Embryonic facial prominence (tissue), 1 donor: ENCODE data around the gene MUC21.
"Not testable (repeated sequence)": the region's sequence is repeated elsewhere in the genome, so short reads cannot be mapped to it uniquely, and the experiment has no call there.

ENCODE experiments used
- DNase-seq: peaks from one replicate; pipeline ENCODE4 v3.0.0-alpha.2; 2016; ENCODE audit errors: extremely low spot score

Gene MUC21

DNA sequence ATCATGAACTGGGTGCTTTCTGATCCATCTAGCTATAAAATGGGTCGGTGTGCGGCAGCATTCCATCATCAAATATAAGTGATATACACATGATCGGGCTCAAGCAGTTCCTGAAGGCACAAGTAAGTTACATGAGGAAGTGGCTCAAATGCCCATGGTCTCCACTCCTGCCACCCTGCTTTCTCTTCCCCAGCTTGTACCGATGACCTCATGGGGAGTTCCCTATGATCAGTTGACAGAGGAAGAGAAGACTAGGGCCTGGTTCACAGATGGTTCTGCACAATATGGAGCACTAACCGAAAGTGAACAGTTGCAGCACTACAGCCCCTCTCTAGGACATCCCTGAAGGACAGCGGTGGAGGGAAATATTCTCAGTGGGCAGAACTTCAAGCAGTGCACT, 14.3 kb upstream of the MUC21 start:
- not testable (repeated sequence) for DNase-seq

- no peak for DNase-seq
Observed at GRCh38 chr6:30970946-30971345, 12.6 kb upstream of the MUC21 start.

DNA sequence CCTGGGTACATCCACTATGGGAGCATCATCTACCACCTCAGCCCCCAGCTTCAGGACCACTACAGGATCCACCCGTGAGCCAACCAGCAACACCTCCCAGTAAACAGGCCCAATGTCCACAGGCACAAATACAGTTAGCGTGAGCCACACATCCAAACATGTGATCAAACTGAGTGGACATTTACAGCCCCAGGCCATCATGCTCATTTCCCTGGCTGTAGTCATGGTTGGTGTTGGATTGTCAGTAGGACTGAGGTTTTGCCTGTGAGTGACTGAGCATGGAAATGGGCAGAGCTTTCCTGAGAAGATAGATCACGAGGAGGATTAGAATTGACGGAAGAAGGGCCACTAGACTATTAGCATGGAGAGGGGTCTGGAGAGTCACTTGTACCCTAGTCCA, 10.7 kb upstream of the MUC21 start:
- no peak for DNase-seq

- no peak for DNase-seq
Observed at GRCh38 chr6:30974490-30975252, 8.8 kb upstream of the MUC21 start.

DNA sequence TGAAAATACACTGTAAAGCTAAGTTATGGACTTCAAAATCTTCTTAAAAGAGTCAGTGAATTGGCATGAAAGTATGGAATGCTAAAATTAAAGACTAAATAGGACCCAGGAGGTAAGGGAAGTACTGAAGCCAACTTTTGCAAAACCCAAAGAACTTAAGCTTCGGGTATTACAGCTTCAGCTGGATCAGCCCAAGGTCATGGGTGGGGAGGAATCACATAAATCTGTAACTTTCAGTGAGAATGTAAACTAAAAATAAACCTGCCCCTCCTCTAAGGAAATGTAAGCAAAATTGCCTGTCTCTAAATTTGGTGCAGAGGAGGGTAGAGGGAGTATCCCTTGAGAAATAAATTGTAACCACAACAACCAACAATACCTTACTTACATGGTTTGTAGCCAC, 4.4 kb upstream of the MUC21 start:
- no peak for DNase-seq

DNA sequence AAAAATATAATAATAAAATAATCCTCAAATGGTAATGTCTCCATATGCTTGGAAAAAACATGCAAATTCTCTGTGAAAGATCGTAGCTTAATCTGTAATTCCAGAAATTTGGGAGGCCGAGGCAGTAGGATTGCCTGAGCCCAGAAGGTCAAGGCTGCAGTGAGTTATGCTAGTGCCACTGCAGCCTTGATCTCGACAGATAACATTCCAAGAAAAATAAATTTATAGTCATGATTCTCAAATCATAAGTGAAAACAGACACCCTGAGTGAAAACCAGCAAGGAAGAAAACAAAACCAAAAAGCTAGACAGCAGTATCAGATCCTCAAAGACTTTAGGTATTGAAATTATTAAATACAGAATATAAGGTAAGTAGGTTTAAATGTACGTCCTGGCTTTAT, 3.8 kb upstream of the MUC21 start:
- DNase-seq: no peak

GRCh38 chr6:30981942-30982772, 1.4 kb upstream of the MUC21 start:
- DNase-seq: peak; percentile 22

- DNase-seq: no peak
Observed at GRCh38 chr6:30985490-30985889, 2.0 kb downstream of the MUC21 start.

- DNase-seq: no peak
Observed at GRCh38 chr6:30987304-30987703, 3.8 kb downstream of the MUC21 start.

DNA sequence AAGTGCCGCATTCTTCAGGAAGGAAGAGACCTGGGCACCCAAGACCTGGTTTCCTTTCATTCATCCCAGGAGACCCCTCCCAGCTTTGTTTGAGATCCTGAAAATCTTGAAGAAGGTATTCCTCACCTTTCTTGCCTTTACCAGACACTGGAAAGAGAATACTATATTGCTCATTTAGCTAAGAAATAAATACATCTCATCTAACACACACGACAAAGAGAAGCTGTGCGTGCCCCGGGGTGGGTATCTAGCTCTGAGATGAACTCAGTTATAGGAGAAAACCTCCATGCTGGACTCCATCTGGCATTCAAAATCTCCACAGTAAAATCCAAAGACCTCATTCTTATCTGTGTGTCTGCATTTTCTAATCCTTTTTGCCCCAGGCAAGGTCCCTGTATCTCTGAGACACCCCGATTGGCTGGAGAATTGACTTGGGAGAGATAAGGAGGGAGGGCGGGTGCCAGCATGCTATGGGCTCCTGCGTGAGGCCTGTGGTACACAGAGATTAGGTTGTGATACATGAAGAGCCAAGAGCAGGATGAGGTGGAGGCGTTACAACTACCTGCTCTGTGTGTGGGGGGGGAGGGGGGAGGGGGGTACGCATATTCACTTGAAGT, 4.8 kb downstream of the MUC21 start:
- DNase-seq: no peak

GRCh38 chr6:30990422-30991086, 7.0 kb downstream of the MUC21 start:
- DNase-seq: no peak

DNA sequence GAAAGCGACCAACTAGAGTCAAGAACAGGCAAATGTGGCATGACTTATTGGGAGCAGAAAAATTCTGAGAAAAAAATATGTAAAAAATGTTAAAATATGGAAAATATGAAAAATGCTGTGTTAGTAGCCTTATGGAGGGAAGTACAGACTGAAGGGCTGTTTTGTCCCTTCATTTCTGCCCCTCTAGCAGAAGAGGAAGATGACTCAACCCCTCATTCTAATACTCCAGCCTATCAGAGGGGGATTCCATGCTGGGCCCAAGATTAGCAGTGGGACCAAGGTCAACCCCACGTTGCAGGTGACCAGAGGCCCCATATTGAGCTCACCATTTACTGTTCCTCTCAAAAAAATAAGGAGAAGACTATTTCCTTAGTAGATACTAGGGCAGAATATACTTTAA, 8.4 kb downstream of the MUC21 start:
- DNase-seq: no peak

DNA sequence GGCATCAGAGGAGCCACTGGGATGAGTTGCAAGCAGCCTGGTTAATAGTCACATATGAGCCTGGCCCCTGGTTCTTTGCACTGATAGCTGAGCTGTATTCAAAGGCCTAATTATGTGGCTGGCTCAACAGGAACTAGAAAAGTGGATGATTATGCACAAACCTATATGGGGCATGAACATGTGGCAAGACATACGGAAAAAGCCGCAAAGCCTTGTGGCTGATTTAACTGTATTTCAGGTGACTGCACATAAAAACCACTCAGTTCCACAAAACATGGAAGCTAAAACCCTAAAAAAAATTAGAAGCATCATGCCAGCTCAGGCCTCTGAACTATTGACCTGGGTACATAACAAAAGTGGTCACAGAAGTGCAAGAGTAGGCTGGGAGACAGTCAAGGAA, 13.8 kb downstream of the MUC21 start:
- DNase-seq: no peak

DNA sequence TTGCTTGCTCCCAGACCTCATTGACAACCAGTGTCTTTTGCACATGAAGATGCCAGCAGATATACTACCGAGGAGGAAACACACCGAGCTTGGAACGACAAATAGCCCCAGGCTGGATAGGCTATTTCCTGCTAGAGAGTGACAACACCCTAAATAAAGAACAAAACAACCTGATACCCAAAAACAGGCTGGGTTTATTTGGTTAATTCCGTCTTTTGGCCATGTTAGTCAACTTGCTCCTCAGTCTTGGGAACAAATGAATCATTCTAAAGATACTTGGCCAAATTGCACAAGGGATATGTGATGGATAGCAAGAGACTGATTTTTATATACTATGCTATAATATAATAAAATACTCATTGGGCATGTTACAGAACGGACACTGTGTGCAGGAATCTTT, 15.3 kb downstream of the MUC21 start:
- DNase-seq: no peak

- not testable (repeated sequence) for DNase-seq
Observed at GRCh38 chr6:31000067-31000860, 16.7 kb downstream of the MUC21 start.

- no peak for DNase-seq
Observed at GRCh38 chr6:31001281-31001888, 17.9 kb downstream of the MUC21 start.

GRCh38 chr6:31002471-31002870, 19.0 kb downstream of the MUC21 start:
- DNase-seq: no peak

- no peak for DNase-seq
Observed at GRCh38 chr6:31004794-31005193, 21.3 kb downstream of the MUC21 start.

DNA sequence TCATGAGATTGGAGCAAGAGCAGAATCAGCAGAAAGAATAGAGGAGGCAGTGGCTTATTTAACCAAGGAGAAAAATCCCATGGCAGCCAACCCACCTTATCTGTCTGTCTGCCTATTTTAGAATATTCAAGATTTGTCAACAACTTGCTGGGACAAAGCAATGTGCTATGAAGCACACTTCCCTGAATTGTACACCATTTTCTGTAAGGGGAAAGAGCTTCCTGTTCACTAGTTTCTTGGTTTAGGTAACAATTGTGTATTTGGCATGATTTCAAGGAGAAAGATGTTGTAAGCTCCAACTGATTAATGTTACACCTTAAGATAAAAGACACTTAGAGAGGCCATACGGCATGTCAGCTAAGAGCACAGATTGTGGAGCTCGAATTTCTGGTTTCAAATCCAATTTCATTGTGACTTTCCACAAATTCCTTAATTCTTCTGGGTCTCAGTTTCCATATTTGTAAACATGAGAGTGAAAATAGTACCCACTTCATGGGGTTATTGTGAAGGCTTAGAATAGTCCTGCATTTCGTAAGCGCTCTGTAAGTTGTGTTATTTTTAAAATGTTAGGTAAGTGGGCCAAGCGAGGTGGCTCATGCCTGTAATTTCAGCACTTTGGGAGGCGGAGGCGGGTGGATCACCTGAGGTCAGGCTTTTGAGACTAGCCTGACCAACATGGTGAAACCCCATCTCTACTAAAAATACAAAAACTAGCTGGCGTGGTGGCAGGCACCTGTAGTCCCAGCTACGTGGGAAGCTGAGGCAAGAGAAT, 21.9 kb downstream of the MUC21 start:
- DNase-seq: no peak

DNA sequence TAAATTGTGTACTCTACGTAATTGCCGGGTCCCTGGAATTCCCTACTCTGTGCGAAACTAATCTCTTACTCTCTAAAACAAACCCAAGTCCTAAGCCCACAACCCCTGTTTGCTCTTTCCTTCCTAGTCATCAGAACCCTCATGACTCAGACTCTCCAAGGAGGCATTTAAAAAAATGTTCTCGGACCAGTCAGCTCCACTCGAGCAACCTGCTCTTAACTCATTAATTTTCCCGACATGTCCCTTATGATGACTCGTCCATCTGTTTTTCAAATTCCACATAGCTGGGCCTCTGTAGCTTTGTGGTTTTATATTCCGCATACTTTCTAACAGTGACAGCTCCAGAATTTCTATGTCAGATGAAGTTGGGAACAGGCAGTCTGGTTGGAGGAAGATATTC, 24.2 kb downstream of the MUC21 start:
- peak; percentile 7 for DNase-seq
